GM21528 (cell line): ENCODE measurements around the gene ETV3.

Experiments
- ATAC-seq: cut with Tn5 transposase; IDR thresholded peaks from one replicate; pipeline ENCODE4 v1.9.1; 2021; ENCODE audit warnings: mild to moderate bottlenecking, moderate library complexity; ENCODE audit not compliant: unreplicated experiment, low FRiP score

The ETV3 gene

DNA sequence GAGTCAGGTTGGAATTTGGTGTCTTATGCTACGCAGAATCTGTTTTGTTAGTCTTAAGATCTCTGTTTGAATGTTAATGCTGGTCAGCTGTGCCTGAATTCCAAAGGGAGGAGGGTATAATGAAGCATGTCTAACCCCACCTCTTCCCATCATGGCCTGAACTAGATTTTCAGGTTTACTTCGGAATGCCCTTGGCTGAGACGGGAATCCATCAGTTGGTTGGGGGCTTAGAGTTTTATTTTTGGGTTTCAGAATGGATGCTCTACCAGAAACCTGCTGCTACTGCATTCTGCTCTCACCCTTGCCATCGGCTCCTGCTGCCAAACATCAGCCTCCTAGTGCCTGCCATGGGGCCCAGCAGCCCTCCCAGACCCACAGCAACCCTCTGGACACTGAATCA, 24.1 kb upstream of the ETV3 start:
- no peak for ATAC-seq

GRCh38 chr1:157161901-157162300, 23.7 kb upstream of the ETV3 start:
- ATAC-seq: no peak

- ATAC-seq: no peak
These were observed 20.8 kb upstream of the ETV3 start for GRCh38 chr1:157158967-157159366.

DNA sequence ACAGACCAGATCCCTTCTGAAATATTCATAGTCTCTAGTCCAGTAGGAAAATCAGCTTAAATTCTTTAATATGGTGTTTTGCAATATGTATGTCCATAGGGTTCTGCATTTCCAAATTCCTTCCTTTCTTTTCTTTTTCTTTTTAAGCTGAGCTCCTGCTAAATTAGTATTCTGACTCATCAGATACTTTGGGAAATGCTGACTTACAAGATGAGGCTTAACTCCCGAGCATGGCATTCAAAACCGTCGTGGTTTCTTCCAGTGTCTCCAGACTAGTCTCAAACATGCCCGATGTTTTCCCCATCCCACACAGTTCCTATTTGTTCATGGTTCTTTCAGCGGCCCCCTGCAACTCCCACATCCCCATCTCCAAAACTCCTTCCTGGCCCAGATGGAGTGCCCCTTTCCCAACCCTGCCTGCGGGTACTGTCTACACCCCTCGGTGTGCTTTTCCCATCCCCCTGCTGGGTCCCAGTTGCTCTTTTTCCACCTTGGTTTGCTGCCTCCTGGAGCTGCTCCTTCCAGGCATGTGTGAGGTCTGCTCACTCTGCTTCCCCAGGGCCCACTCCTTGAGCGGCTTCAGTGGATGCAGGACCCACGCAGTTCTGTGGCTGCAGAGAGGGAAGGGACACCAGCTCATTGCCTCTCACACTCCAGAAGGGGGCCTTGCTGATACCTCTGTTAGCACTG, 19.5 kb upstream of the ETV3 start:
- ATAC-seq: no peak

DNA sequence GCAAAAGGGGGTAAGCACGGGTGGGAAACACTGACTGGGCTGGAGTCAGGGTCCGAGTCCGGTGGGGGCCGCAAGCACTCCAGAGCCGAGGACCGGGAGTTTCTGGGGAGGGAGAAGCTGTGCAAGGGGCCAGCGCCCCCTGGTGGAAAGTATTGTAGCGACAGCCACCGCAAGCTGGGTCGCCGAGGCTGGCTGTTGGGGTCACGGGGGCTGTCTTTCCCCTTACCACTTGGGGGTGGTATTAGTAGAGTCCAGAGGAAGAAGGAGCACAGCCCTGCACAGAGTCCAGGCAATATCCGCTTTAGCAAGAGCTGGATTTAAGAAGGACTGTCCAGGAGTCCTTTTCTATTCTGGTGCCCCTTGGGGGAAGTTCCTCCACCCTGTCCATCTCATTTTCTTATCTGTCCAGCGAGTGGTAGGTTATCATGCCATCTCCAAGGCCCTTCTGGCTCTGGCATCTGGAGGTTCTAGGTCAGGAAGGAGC, 17.9 kb upstream of the ETV3 start:
- ATAC-seq: no peak

- no peak for ATAC-seq
These were observed 17.5 kb upstream of the ETV3 start for GRCh38 chr1:157155658-157156057.

- no peak for ATAC-seq
These were observed 16.8 kb upstream of the ETV3 start for GRCh38 chr1:157154940-157155514.

DNA sequence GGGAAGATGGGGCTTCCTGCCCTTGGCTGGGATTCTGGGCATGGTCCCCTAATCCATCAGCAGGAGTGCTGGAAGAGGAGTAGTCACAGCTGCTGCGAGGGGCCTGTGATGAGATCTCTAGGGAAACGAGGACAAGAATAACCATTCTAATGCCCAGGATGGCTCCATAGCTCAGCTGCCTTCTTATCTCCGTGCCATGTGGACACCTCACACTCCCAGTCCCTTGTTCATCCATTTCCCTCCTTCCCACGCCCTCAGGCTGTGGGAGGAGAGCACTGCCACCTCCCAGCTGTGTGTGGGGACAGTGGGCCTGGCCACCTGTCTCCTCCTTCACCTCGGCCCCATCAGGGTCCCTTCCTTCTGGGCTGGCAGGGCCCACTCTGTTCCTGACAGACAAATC, 16.1 kb upstream of the ETV3 start:
- ATAC-seq: no peak

DNA sequence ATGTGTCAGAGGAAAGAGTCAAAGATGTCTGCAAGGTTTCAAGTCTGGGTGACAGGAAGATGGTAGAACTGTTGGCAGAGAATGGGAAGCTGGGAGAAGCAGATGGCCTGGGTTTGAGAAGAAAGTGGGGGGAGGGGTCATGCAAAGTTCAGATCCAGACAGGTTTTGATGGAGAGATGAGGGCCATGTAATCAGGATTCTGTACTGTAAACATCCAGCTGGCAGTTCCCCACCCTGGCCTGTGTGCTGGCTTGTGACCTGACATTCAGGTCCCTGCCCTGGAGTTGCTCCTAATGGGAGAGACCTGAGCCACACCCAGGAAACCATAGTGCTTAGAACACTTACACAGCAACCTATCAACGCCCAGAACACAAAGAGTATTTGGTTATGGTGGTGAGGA, 15.6 kb upstream of the ETV3 start:
- no peak for ATAC-seq

GRCh38 chr1:157152510-157152909, 14.3 kb upstream of the ETV3 start:
- no peak for ATAC-seq

DNA sequence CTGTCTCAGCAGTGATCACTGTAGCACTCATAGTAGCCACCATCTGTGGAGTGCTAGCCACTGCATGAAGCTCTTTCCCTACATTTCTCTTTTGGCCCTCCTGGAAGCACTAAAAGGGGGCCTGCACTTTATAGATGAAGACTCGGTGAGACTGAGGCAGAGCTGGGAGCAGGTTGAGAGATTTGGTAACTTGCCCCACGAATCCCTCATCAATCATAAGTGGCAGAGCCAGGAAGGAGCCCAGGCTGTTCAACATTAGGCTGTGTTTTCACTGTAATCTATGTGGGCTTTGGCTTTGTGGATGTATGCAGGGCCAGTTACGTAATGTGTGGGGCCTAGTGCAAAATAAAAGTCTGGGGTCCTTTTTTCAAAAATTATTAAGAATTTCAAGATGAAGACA, 13.3 kb upstream of the ETV3 start:
- no peak for ATAC-seq

GRCh38 chr1:157151073-157151472, 12.9 kb upstream of the ETV3 start:
- no peak for ATAC-seq

GRCh38 chr1:157150631-157151030, 12.4 kb upstream of the ETV3 start:
- ATAC-seq: no peak

- no peak for ATAC-seq
These were observed 9.9 kb upstream of the ETV3 start for GRCh38 chr1:157147906-157148700.

DNA sequence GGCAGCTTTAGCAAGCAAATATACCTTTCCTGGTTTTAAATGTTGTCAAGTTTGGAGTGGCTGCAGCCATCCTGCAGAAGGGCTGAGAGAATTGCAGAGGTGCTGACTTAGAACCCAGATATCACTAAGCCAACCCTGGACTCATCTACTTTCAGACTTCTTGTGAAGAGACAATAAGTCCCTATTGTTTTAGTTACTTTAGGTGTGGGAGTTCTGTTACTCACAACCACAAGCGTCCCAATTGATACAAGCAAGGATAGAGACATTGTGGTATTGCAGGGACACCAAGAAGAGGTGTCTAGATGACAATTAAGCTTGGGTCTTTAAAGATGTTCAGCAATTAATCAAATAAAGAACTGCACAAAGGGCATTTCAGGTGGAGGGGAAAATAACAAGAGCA, 8.8 kb upstream of the ETV3 start:
- no peak for ATAC-seq

- ATAC-seq: no peak
These were observed 8.0 kb upstream of the ETV3 start for GRCh38 chr1:157146244-157146643.

GRCh38 chr1:157145076-157145475, 6.9 kb upstream of the ETV3 start:
- ATAC-seq: no peak

- no peak for ATAC-seq
These were observed 6.3 kb upstream of the ETV3 start for GRCh38 chr1:157144509-157144908.

GRCh38 chr1:157142765-157143423, 4.7 kb upstream of the ETV3 start:
- ATAC-seq: no peak

GRCh38 chr1:157142201-157142600, 4.0 kb upstream of the ETV3 start:
- no peak for ATAC-seq

DNA sequence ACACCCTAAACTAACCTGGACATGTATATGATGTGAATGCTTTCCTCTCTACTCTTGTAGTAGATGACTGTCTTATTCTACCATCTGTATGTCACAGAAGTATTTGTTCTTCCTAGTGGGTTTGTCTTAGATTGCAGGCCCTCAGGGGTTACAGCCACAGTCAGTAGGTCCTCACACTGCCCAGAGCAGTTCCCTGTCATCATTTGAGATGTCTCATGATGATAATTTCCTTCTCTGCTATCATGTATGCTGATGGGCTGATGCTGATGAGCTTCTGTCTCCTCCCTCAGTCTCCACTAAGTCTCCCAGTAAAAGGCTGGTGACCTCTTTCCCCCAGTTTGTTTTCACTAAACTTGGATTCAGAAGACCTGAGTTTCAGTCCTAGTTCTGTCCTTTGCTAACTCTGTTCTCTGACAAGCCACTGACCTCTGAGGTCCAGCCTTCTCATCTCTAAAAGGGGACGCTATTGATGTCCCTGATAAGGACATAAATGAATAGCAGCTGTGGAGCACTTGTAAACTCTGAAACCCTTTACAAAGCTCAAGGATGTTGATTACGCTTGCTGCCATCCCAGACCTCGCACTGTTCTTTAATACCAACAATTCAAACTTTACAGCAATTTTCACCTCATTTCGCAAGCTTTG, 3.1 kb upstream of the ETV3 start:
- ATAC-seq: no peak
